K562 (cell line): Measurements from ENCODE around the gene PAIP2. TPM values are rescaled to one million over a fixed set of nuclear protein-coding genes. Genes with fewer than 3 reads are reported as not detected.

Source experiments
- CAMTA2 ChIP-seq: fragments of 250-450 bp; sonication (Bioruptor Pico); conservative IDR thresholded peaks from 2 replicates; pipeline ENCODE4 v1.5.1; 2022
- CEBPB ChIP-seq: fragments of 450-650 bp; IDR thresholded peaks from 2 replicates; pipeline ENCODE4 v1.6.1; 2016; ENCODE audit warnings: missing genetic modification characterization, missing compliant biosample characterization
- CREB3L1 ChIP-seq: fragments of 450-650 bp; IDR thresholded peaks from 2 replicates; pipeline ENCODE4 v1.6.1; 2014; ENCODE audit warnings: low read depth, mild to moderate bottlenecking, moderate library complexity, borderline replicate concordance
- DPF2 ChIP-seq: fragments of 450-650 bp; IDR thresholded peaks from 2 replicates; pipeline ENCODE4 v1.6.1; 2016
- KDM1A ChIP-seq, 2 experiments: fragments of 450-650 bp; IDR thresholded peaks; 2 replicates each; pipeline ENCODE4 v1.6.1; 2016; ENCODE audit warnings: mild to moderate bottlenecking in 2 of 2
- KLF13 ChIP-seq: fragments of 450-650 bp; IDR thresholded peaks from 2 replicates; pipeline ENCODE4 v1.6.1; 2016; ENCODE audit warnings: missing genetic modification characterization, low read depth, mild to moderate bottlenecking, missing compliant biosample characterization, moderate library complexity, borderline replicate concordance
- MAX ChIP-seq: sonication (generic); formaldehyde crosslinking; IDR thresholded peaks from 2 replicates; pipeline ENCODE4 v1.9.0; 2022; ENCODE audit warnings: mild to moderate bottlenecking, missing genetic modification reagents
- SMC3 ChIP-seq: conservative IDR thresholded peaks from 2 replicates; pipeline ENCODE4 v1.6.1; 2011; ENCODE audit warnings: low read depth, low read length, improper control_type of control experiment; ENCODE audit not compliant: insufficient read depth
- SPI1 ChIP-seq: IDR thresholded peaks from 2 replicates; pipeline ENCODE4 v1.6.1; 2011; ENCODE audit warnings: low read depth, low read length, control low read depth, borderline replicate concordance
- SREBF1 ChIP-seq: fragments of 150-350 bp; IDR thresholded peaks from 2 replicates; pipeline ENCODE4 v1.6.1; 2014; ENCODE audit warnings: antibody characterized with exemption, low read depth, low read length, borderline replicate concordance
- STAT5B ChIP-seq: fragments of 250-450 bp; sonication (Bioruptor Pico); IDR thresholded peaks from 2 replicates; pipeline ENCODE4 v1.8.0; 2021; ENCODE audit warnings: mild to moderate bottlenecking, inconsistent platforms
- SUPT5H ChIP-seq: fragments of 450-650 bp; IDR thresholded peaks from 2 replicates; pipeline ENCODE4 v1.6.1; 2016
- TFAP4 ChIP-seq: sonication (generic); formaldehyde crosslinking; IDR thresholded peaks from 2 replicates; pipeline ENCODE4 v1.8.0; 2022; ENCODE audit warnings: missing genetic modification reagents, mild to moderate bottlenecking, moderate library complexity, borderline replicate concordance
- TFE3 ChIP-seq: fragments of 450-650 bp; formaldehyde crosslinking; IDR thresholded peaks from 2 replicates; pipeline ENCODE4 v1.4.0; 2020; ENCODE audit warnings: mild to moderate bottlenecking, mixed read lengths
- U2AF1 ChIP-seq: fragments of 200-400 bp; formaldehyde crosslinking; optimal IDR thresholded peaks from 2 replicates; pipeline ENCODE3; 2017; ENCODE audit warnings: mild to moderate bottlenecking, low read depth, low read length, moderate library complexity
- ZBTB49 ChIP-seq: sonication (generic); formaldehyde crosslinking; IDR thresholded peaks from 2 replicates; pipeline ENCODE4 v1.8.0; 2022; ENCODE audit warnings: missing genetic modification reagents, mild to moderate bottlenecking, borderline replicate concordance
- ZBTB8A ChIP-seq: fragments of 450-650 bp; IDR thresholded peaks from 2 replicates; pipeline ENCODE4 v1.6.1; 2018; ENCODE audit warnings: mild to moderate bottlenecking, moderate library complexity; ENCODE audit not compliant: partially characterized antibody
- ZNF124 ChIP-seq: sonication (generic); formaldehyde crosslinking; IDR thresholded peaks from 2 replicates; pipeline ENCODE4 v1.8.1; 2022; ENCODE audit warnings: missing genetic modification reagents
- ZNF174 ChIP-seq: fragments of 250-450 bp; sonication (Bioruptor Pico); IDR thresholded peaks from 2 replicates; pipeline ENCODE4 v1.4.0; 2020; ENCODE audit warnings: mild to moderate bottlenecking
- ZNF239 ChIP-seq: fragments of 250-450 bp; sonication (Bioruptor Pico); IDR thresholded peaks from 2 replicates; pipeline ENCODE4 v1.4.0; 2020; ENCODE audit warnings: mild to moderate bottlenecking
- ZNF316 ChIP-seq: fragments of 450-650 bp; IDR thresholded peaks from 2 replicates; pipeline ENCODE4 v1.6.1; 2016
- polyA plus RNA-seq, 8 experiments: library from polyadenylated mRNA; depleted of rRNA in 4 of 8; stranded (reverse) in 5 of 8; unstranded in 3 of 8; fragments of >200 nt; fragmentation: Nextera tagmentation in 2 of 8; fragmentation: Illumina TruSeq in 1 of 8; extraction: Ambion mirVana in 2 of 8; extraction: Trizol in 1 of 8; gene quantifications; 2 replicates each; pipeline versions ENCODE4 v1.2.1 to v1.2.3, GENCODE V29; 2011 to 2014; ENCODE audit warnings: inconsistent platforms in 1 of 8, missing spikeins in 1 of 8
- total RNA-seq, 7 experiments: library from RNA; depleted of rRNA in 6 of 7; stranded (reverse); fragments of >200 nt in 6 of 7; fragmentation: Illumina TruSeq in 2 of 7; extraction: Trizol in 2 of 7; gene quantifications; 2 replicates each; pipeline versions ENCODE4 v1.2.1 to v1.2.3, GENCODE V29; 2011 to 2021; ENCODE audit warnings: low replicate concordance in 1 of 7

The PAIP2 gene
- total and polyA plus RNA-seq, 9 of the 15 experiments (the other 6 are each of a cell fraction or from before 2014, with no cell fraction given), result 78.3 to 187 (median 128) TPM

GRCh38 chr5:139402561-139403158 is 61.0 kb downstream of the PAIP2 start (continued):
- TF ChIP-seq MAX (CRISPR knock-in tag) (no peak), U2AF1 (no peak), CAMTA2 (CRISPR knock-in tag) (no peak), KLF13 (tag) (no peak), ZNF316 (peak; percentile 44; the same call in 1 of the 2 replicates), KDM1A (IDR thresholded peaks at IDR 0.05) (peak; percentile 7 to 49; a peak in 1 of 4 replicates), TFE3 (no peak), ZBTB49 (CRISPR knock-in tag) (no peak), CREB3L1 (no peak), ZNF239 (CRISPR knock-in tag) (no peak), ZNF124 (CRISPR knock-in tag) (no peak), SREBF1 (no peak), TFAP4 (CRISPR knock-in tag) (peak; percentile 17; the same call in 1 of the 2 replicates), SPI1 (no peak), ZBTB8A (no peak), CEBPB (tag) (no peak), SUPT5H (no peak), STAT5B (CRISPR knock-in tag) (no peak), SMC3 (0 out of 2 replicates have a peak, but pooled peaks have one; percentile 34), ZNF174 (no peak), DPF2 (no peak)
